Panc1 (cell line): ENCODE data around the gene PDE4B. TPM values are rescaled to one million over a fixed set of nuclear protein-coding genes. Genes with fewer than 3 reads are reported as not detected.

Experiments
- ATAC-seq: fragments of 200-7000 bp; cut with Tn5 transposase; 2 replicates; pipeline ENCODE4 v1.9.1; 2020; ENCODE audit warnings: mild to moderate bottlenecking, moderate library complexity
- BruUV-seq: library from RNA; stranded (reverse); fragments of 400-500 nt; replicated peaks from 2 replicates; lab custom pipeline; 2021; lab: Mats Ljungman, UMichigan
- CTCF ChIA-PET: fragments of 300-600 bp; sonication (Branson Sonifier 250); formaldehyde crosslinking; loops from one replicate; lab custom pipeline; 2022; ENCODE audit warnings: antibody characterized with exemption; lab: Charles Lee
- POLR2A ChIA-PET: fragments of 300-600 bp; sonication (Branson Sonifier 250); formaldehyde crosslinking; loops from one replicate; lab custom pipeline; 2022; ENCODE audit warnings: antibody characterized with exemption; lab: Charles Lee
- DNase-seq: peaks from one replicate; pipeline ENCODE4 v3.0.0-alpha.2; 2010; ENCODE audit warnings: low read depth, low spot score
- H3K27ac ChIP-seq: 2 replicates; pipeline ENCODE4 v1.5.1; 2011; ENCODE audit warnings: mild to moderate bottlenecking, low read length, inconsistent platforms
- H3K27me3 ChIP-seq: fragments of 200-500 bp; sonication (Bioruptor generic); 2 replicates; pipeline ENCODE4 v1.6.0; 2014; ENCODE audit warnings: low read length, inconsistent platforms; ENCODE audit not compliant: control insufficient read depth, insufficient read depth
- H3K36me3 ChIP-seq: fragments of 200-500 bp; sonication (Bioruptor generic); 2 replicates; pipeline ENCODE4 v1.5.1; 2014; ENCODE audit warnings: inconsistent platforms, mild to moderate bottlenecking, low read length, moderate library complexity; ENCODE audit not compliant: control insufficient read depth, insufficient read depth
- H3K4me1 ChIP-seq: 2 replicates; pipeline ENCODE4 v1.5.1; 2011; ENCODE audit warnings: inconsistent platforms, mild to moderate bottlenecking, low read length, moderate library complexity; ENCODE audit not compliant: control insufficient read depth, insufficient read depth
- H3K4me3 ChIP-seq, 2 experiments: 2 replicates each; pipeline ENCODE4 v1.5.1; 2011 to 2012; ENCODE audit warnings: low read depth in 2 of 2, low read length in 2 of 2, mild to moderate bottlenecking in 2 of 2, inconsistent platforms in 1 of 2, moderate library complexity in 1 of 2
- H3K9me3 ChIP-seq: fragments of 200-500 bp; sonication (Bioruptor generic); 2 replicates; pipeline ENCODE4 v1.5.1; 2014; ENCODE audit warnings: low read depth, mild to moderate bottlenecking, inconsistent platforms, low read length, moderate library complexity; ENCODE audit not compliant: control insufficient read depth, insufficient read depth
- POLR2AphosphoS5 ChIP-seq: IDR thresholded peaks from 2 replicates; pipeline ENCODE4 v1.6.1; 2012; ENCODE audit warnings: mild to moderate bottlenecking, low read depth, low read length, moderate library complexity
- SIN3A ChIP-seq: IDR thresholded peaks from 2 replicates; pipeline ENCODE4 v1.6.1; 2012; ENCODE audit warnings: low read depth, mild to moderate bottlenecking, low read length, moderate library complexity, borderline replicate concordance; ENCODE audit not compliant: insufficient read depth
- TCF7L2 ChIP-seq: IDR thresholded peaks from 2 replicates; pipeline ENCODE4 v1.6.1; 2011; ENCODE audit warnings: mild to moderate bottlenecking, low read depth, low read length, inconsistent platforms
- in situ Hi-C: cut with HindIII; loops from 2 replicates; pipeline ENCODE4 v1.10.0; 2016; ENCODE audit warnings: low sequenced_read_pairs, low pct_unique_long_range_greater_than_20kb
- intact Hi-C: fragments of 100-400 bp; cut with micrococcal nuclease; formaldehyde crosslinking; loops from one replicate; pipeline ENCODE4 v1.10.0; 2022; ENCODE audit not compliant: unreplicated experiment
- total RNA-seq: library from RNA; stranded (reverse); gene quantifications from one replicate; pipeline ENCODE4 v1.2.1, GENCODE V29; 2021; ENCODE audit not compliant: unreplicated experiment
- TF ChIP-seq, protein P1 (sequence below): fragments of 450-650 bp; IDR thresholded peaks from 2 replicates; pipeline ENCODE4 v1.5.1; 2017; ENCODE audit warnings: mild to moderate bottlenecking
- TF ChIP-seq, protein P2 (sequence below), 2 experiments: IDR thresholded peaks; 2 replicates each; pipeline ENCODE4 v1.6.1; 2011 to 2012; ENCODE audit warnings: low read depth in 2 of 2, control low read depth in 1 of 2, low read length in 1 of 2, mild to moderate bottlenecking in 1 of 2, moderate library complexity in 1 of 2; ENCODE audit not compliant: insufficient read depth in 1 of 2

Gene PDE4B
- total RNA-seq, 1 experiment from 2014 or later = 0.26 TPM

GRCh38 chr1:65820983-65821382, 28.3 kb downstream of the PDE4B start:
- no peak for ATAC-seq
- ChIA-PET CTCF (no interaction called here), POLR2A (no interaction called here)
- Histone ChIP-seq H3K36me3 (no peaks in the 10 kb centered on the region), H3K27me3 (no peaks in the 10 kb centered on the region; the same call in 1 of the 2 replicates), H3K4me1 (no peaks in the 10 kb centered on the region), H3K4me3 (no peak overlapping the region), H3K27ac (no peak overlapping the region), H3K9me3 (no peaks in the 10 kb centered on the region)
- intact Hi-C loops (no loop called here), in situ Hi-C loops (no loop called here)
- BruUV-seq = no TSS peak
- no peak for TF ChIP-seq POLR2AphosphoS5
- no peak for TF ChIP-seq TCF7L2
- TF ChIP-seq, protein P1, sequence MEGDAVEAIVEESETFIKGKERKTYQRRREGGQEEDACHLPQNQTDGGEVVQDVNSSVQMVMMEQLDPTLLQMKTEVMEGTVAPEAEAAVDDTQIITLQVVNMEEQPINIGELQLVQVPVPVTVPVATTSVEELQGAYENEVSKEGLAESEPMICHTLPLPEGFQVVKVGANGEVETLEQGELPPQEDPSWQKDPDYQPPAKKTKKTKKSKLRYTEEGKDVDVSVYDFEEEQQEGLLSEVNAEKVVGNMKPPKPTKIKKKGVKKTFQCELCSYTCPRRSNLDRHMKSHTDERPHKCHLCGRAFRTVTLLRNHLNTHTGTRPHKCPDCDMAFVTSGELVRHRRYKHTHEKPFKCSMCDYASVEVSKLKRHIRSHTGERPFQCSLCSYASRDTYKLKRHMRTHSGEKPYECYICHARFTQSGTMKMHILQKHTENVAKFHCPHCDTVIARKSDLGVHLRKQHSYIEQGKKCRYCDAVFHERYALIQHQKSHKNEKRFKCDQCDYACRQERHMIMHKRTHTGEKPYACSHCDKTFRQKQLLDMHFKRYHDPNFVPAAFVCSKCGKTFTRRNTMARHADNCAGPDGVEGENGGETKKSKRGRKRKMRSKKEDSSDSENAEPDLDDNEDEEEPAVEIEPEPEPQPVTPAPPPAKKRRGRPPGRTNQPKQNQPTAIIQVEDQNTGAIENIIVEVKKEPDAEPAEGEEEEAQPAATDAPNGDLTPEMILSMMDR = no peak
- no peak for TF ChIP-seq SIN3A
- TF ChIP-seq, protein P2, sequence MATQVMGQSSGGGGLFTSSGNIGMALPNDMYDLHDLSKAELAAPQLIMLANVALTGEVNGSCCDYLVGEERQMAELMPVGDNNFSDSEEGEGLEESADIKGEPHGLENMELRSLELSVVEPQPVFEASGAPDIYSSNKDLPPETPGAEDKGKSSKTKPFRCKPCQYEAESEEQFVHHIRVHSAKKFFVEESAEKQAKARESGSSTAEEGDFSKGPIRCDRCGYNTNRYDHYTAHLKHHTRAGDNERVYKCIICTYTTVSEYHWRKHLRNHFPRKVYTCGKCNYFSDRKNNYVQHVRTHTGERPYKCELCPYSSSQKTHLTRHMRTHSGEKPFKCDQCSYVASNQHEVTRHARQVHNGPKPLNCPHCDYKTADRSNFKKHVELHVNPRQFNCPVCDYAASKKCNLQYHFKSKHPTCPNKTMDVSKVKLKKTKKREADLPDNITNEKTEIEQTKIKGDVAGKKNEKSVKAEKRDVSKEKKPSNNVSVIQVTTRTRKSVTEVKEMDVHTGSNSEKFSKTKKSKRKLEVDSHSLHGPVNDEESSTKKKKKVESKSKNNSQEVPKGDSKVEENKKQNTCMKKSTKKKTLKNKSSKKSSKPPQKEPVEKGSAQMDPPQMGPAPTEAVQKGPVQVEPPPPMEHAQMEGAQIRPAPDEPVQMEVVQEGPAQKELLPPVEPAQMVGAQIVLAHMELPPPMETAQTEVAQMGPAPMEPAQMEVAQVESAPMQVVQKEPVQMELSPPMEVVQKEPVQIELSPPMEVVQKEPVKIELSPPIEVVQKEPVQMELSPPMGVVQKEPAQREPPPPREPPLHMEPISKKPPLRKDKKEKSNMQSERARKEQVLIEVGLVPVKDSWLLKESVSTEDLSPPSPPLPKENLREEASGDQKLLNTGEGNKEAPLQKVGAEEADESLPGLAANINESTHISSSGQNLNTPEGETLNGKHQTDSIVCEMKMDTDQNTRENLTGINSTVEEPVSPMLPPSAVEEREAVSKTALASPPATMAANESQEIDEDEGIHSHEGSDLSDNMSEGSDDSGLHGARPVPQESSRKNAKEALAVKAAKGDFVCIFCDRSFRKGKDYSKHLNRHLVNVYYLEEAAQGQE (IDR thresholded peaks at IDR 0.05; ENCODE audit: insufficient read depth in 1 of 2, low read depth in 2 of 2, low read length in 1 of 2) = no peak
- no peak for DNase-seq

DNA sequence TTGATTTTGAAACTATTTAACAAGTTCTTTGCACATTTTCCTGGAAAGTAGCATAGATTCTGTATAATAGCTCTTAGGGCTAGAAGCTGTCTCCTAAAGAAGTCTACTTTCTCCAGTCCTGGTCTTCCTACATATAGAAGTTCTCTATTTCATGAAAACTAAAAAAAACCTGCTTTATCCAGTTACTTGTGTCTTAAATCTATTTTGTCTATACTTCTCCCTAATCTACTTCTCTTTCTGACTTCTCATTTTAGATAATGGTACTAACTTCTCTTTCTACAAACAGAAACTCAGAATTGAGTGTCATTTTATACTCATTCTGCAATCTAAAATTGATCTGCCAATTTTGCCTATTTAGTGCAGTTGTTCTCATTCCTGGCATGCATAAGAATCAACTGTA, 28.7 kb downstream of the PDE4B start:
- no peaks in the 10 kb centered on the region for H3K9me3 ChIP-seq
- no peak for TF ChIP-seq POLR2AphosphoS5
- TF ChIP-seq, protein P1 = no peak
- no peak overlapping the region for H3K27ac ChIP-seq
- no peak overlapping the region for H3K4me3 ChIP-seq
- H3K27me3 ChIP-seq = no peaks in the 10 kb centered on the region; the same call in 1 of the 2 replicates
- BruUV-seq = no TSS peak
- POLR2A ChIA-PET = no interaction called here
- intact Hi-C loops (no loop called here), in situ Hi-C loops (no loop called here)
- no peaks in the 10 kb centered on the region for H3K4me1 ChIP-seq
- no peaks in the 10 kb centered on the region for H3K36me3 ChIP-seq
- CTCF ChIA-PET = interaction anchor here (0.6 kb wide), 1 partner anchor 8 kb away, joined by 13 read pairs; no protein-coding TSS in a partner anchor
- ATAC-seq = no peak
- DNase-seq = no peak
